ENCODE results near the gene FGD6. TPM values are rescaled to one million over a fixed set of nuclear protein-coding genes. Genes with fewer than 3 reads are reported as not detected.

Gene FGD6
- total RNA-seq, 1 experiment from 2014 or later, result 18.2 TPM

DNA sequence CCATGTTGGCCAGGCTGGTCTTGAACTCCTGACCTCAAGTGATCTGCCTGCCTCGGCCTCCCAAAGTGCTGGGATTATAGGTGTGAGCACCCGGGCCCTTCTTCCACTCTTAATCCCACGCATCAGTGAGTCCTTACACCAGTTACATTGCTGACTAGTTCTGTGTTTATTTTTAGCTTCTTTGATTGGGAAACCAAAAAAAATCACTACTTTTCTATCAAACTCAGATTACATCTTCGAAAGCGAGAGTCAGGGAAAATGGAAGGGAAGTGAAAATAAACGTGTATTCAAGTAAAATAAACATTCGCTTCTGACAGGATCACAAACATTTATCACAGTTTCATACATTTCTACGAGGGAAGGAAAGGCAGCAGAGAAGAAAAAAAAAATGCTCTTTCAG, 32.2 kb downstream of the FGD6 start:
- H3K4me3 ChIP-seq (replicated peaks in 1 of 2; ENCODE audit: low read depth in 1 of 2, low read length in 2 of 2), result no peak overlapping the region
- ATAC-seq, result no peak
- H3K27ac ChIP-seq (ENCODE audit: low read depth, low read length), result no peak overlapping the region
- POLR2A ChIA-PET, result no interaction called here
- CTCF ChIA-PET, result no interaction called here
- intact Hi-C loops (cut with micrococcal nuclease), result no loop called here
- peaks cover 4% of the 10 kb centered on the region; the same call in 1 of the 2 replicates for H3K79me2 ChIP-seq (ENCODE audit: insufficient read depth, low read length)
- no TSS peak for BruUV-seq (replicated peaks)
- no peaks in the 10 kb centered on the region for H3K9me2 ChIP-seq (ENCODE audit: insufficient read depth)
- peaks cover 17 to 56% of the 10 kb centered on the region in 2 experiments for H3K4me1 ChIP-seq (ENCODE audit: control insufficient read depth in 1 of 2, insufficient read depth in 2 of 2, low read length in 2 of 2)
- RAD21 ChIA-PET (ENCODE audit: low non-redundant PET in 1 of 2, low total read pairs in 2 of 2, uncharacterized antibody in 2 of 2, unreplicated experiment in 2 of 2), result no interaction called here
- no peaks in the 10 kb centered on the region for H3K36me3 ChIP-seq (ENCODE audit: control insufficient read depth in 1 of 2, insufficient read depth in 2 of 2, low read length in 2 of 2)
- H3K4me2 ChIP-seq (ENCODE audit: low read length), result no peak overlapping the region
- no peaks in the 10 kb centered on the region for H3K9me3 ChIP-seq (ENCODE audit: control insufficient read depth in 1 of 2, insufficient read depth in 1 of 2, low read depth in 1 of 2, low read length in 2 of 2)
- H3K9ac ChIP-seq (ENCODE audit: low read length), result no peak overlapping the region
- no peaks in the 10 kb centered on the region for H4K20me1 ChIP-seq (ENCODE audit: insufficient read depth)
- H3K27me3 ChIP-seq (ENCODE audit: insufficient read depth, low read length), result no peaks in the 10 kb centered on the region
- TF ChIP-seq ZNF274 (IDR thresholded peaks at IDR 0.05; ENCODE audit: low read depth, low read length), result no peak
- TF ChIP-seq SP1 (IDR thresholded peaks at IDR 0.05; ENCODE audit: low read depth), result no peak
- TF ChIP-seq FOSL1 (IDR thresholded peaks at IDR 0.05; ENCODE audit: low read depth), result no peak
- no peak for TF ChIP-seq SRF (IDR thresholded peaks at IDR 0.05; ENCODE audit: low read depth)
- no peak for TF ChIP-seq ATF3 (IDR thresholded peaks at IDR 0.05)
- TF ChIP-seq, protein P1, sequence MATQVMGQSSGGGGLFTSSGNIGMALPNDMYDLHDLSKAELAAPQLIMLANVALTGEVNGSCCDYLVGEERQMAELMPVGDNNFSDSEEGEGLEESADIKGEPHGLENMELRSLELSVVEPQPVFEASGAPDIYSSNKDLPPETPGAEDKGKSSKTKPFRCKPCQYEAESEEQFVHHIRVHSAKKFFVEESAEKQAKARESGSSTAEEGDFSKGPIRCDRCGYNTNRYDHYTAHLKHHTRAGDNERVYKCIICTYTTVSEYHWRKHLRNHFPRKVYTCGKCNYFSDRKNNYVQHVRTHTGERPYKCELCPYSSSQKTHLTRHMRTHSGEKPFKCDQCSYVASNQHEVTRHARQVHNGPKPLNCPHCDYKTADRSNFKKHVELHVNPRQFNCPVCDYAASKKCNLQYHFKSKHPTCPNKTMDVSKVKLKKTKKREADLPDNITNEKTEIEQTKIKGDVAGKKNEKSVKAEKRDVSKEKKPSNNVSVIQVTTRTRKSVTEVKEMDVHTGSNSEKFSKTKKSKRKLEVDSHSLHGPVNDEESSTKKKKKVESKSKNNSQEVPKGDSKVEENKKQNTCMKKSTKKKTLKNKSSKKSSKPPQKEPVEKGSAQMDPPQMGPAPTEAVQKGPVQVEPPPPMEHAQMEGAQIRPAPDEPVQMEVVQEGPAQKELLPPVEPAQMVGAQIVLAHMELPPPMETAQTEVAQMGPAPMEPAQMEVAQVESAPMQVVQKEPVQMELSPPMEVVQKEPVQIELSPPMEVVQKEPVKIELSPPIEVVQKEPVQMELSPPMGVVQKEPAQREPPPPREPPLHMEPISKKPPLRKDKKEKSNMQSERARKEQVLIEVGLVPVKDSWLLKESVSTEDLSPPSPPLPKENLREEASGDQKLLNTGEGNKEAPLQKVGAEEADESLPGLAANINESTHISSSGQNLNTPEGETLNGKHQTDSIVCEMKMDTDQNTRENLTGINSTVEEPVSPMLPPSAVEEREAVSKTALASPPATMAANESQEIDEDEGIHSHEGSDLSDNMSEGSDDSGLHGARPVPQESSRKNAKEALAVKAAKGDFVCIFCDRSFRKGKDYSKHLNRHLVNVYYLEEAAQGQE (IDR thresholded peaks at IDR 0.05; ENCODE audit: low read depth), result no peak
- no peak for TF ChIP-seq TCF7L2 (IDR thresholded peaks at IDR 0.05; ENCODE audit: borderline replicate concordance, extremely low read depth, insufficient read depth, insufficient read length)
- no peak for TF ChIP-seq YY1 (IDR thresholded peaks at IDR 0.05; ENCODE audit: extremely low read depth, insufficient replicate concordance, low read depth, low read length)
- TF ChIP-seq, protein P2, sequence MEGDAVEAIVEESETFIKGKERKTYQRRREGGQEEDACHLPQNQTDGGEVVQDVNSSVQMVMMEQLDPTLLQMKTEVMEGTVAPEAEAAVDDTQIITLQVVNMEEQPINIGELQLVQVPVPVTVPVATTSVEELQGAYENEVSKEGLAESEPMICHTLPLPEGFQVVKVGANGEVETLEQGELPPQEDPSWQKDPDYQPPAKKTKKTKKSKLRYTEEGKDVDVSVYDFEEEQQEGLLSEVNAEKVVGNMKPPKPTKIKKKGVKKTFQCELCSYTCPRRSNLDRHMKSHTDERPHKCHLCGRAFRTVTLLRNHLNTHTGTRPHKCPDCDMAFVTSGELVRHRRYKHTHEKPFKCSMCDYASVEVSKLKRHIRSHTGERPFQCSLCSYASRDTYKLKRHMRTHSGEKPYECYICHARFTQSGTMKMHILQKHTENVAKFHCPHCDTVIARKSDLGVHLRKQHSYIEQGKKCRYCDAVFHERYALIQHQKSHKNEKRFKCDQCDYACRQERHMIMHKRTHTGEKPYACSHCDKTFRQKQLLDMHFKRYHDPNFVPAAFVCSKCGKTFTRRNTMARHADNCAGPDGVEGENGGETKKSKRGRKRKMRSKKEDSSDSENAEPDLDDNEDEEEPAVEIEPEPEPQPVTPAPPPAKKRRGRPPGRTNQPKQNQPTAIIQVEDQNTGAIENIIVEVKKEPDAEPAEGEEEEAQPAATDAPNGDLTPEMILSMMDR (IDR thresholded peaks at IDR 0.05 in 2 of 3, conservative IDR thresholded peaks at IDR 0.05 in 1 of 3; ENCODE audit: borderline replicate concordance in 1 of 3, insufficient read depth in 1 of 3, low read depth in 2 of 3, low read length in 2 of 3), result no peak
- TF ChIP-seq, protein P3, sequence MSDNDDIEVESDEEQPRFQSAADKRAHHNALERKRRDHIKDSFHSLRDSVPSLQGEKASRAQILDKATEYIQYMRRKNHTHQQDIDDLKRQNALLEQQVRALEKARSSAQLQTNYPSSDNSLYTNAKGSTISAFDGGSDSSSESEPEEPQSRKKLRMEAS (IDR thresholded peaks at IDR 0.05), result no peak
- no peak for TF ChIP-seq EZH2 (IDR thresholded peaks at IDR 0.05)
- TF ChIP-seq SIN3A (IDR thresholded peaks at IDR 0.05; ENCODE audit: low read depth), result no peak
- no peak for TF ChIP-seq JUND (IDR thresholded peaks at IDR 0.05)
- no peak for TF ChIP-seq POLR2A (IDR thresholded peaks at IDR 0.05; ENCODE audit: borderline replicate concordance, extremely low read depth, insufficient read depth, insufficient read length)
- no peak for TF ChIP-seq POLR2AphosphoS5 (IDR thresholded peaks at IDR 0.05; ENCODE audit: low read depth, low read length)
- no peak for TF ChIP-seq CEBPB (IDR thresholded peaks at IDR 0.05; ENCODE audit: low read depth)
- no peak for TF ChIP-seq EZH2phosphoT487 (IDR thresholded peaks at IDR 0.05; ENCODE audit: borderline replicate concordance)
- no peak for TF ChIP-seq ELF1 (IDR thresholded peaks at IDR 0.05; ENCODE audit: borderline replicate concordance, low read depth)
- no peak for TF ChIP-seq EGR1 (IDR thresholded peaks at IDR 0.05; ENCODE audit: low read depth)
- no peak for DNase-seq (ENCODE audit: low read depth, low spot score)
- no peak overlapping the region for H2AFZ ChIP-seq (ENCODE audit: low read depth, low read length, poor library complexity, severe bottlenecking)
